ENCODE results near the gene TMEM187. TPM values are rescaled to one million over a fixed set of nuclear protein-coding genes. Genes with fewer than 3 reads are reported as not detected.

Gene TMEM187
- total and polyA plus RNA-seq, 11 donors, result 3.2 to 11.4 (median 7.2) TPM

DNA sequence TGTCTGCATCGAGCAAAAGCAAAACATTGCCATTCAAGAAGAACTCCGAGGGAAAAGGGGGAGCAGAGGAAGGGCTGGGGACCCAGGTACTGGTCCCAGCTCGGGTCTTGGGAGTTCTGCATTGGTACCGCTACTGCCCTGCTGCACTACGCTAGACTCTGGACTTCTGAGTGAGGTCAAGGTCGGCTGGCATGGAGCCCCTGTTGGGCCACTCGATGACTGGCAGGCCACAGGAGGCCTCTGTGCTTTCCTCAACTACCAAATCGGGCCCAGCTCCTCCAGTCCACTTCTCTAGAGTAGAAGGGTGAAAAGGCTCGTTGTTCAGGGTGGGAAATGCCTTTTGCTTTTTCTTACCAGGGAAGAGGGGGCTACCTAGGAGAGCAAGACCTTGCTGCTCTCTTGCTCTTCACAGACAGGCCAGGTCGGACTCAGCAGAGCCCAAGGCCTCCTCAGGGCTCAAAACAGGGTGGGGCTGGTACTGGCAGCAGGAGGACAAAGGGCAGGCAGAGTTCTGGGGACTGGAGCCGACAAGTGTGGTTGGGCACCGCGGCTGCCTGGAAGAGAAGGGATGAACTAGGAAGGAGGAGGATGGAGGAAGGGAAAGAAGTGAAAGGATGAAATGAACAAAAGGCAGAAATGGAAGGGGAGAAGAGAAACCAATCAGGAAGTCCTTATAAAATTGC is 56.1 kb downstream of the TMEM187 start:
- H3K36me3 ChIP-seq, result peaks cover 0 to 49% (median 28%) of the 10 kb centered on the region in 9 donors
- intact Hi-C loops (cut with DNase I), result loop anchor here in 1 of 10 donors (10.0 kb wide), 1 partner anchor 66 kb away; the partner anchor contains the start of gene MECP2

GRCh38 chrX:154029439-154029838 is 56.9 kb downstream of the TMEM187 start:
- H3K27ac ChIP-seq, result no peak overlapping the region
- WGBS, 4 donors, result 71 to 89% (median 78%) methylated on average over 5 to 8 of the region's 8 CpGs
- H3K4me3 ChIP-seq, result no peak overlapping the region
- TF ChIP-seq, protein P1, sequence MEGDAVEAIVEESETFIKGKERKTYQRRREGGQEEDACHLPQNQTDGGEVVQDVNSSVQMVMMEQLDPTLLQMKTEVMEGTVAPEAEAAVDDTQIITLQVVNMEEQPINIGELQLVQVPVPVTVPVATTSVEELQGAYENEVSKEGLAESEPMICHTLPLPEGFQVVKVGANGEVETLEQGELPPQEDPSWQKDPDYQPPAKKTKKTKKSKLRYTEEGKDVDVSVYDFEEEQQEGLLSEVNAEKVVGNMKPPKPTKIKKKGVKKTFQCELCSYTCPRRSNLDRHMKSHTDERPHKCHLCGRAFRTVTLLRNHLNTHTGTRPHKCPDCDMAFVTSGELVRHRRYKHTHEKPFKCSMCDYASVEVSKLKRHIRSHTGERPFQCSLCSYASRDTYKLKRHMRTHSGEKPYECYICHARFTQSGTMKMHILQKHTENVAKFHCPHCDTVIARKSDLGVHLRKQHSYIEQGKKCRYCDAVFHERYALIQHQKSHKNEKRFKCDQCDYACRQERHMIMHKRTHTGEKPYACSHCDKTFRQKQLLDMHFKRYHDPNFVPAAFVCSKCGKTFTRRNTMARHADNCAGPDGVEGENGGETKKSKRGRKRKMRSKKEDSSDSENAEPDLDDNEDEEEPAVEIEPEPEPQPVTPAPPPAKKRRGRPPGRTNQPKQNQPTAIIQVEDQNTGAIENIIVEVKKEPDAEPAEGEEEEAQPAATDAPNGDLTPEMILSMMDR (IDR thresholded peaks at IDR 0.05), result no peak
- no peak for TF ChIP-seq POLR2A (IDR thresholded peaks at IDR 0.05)
- DNase-seq, result no peak
- H3K4me1 ChIP-seq, result peaks cover 0 to 31% (median 1%) of the 10 kb centered on the region in 12 donors
- ATAC-seq, result no peak
- peaks cover 0 to 49% (median 28%) of the 10 kb centered on the region in 9 donors for H3K36me3 ChIP-seq
- intact Hi-C loops (cut with DNase I), result loop anchor here in 1 of 10 donors (10.0 kb wide), 1 partner anchor 65 kb away; the partner anchor contains the start of gene MECP2
- H3K27me3 ChIP-seq, result peaks cover 0 to 43% (median 0%) of the 10 kb centered on the region in 9 donors
- H3K9me3 ChIP-seq, result no peaks in the 10 kb centered on the region

More for the DNA sequence above, 56.1 kb downstream of the TMEM187 start:
- TF ChIP-seq, protein P1 (IDR thresholded peaks at IDR 0.05), result no peak
- TF ChIP-seq POLR2A (IDR thresholded peaks at IDR 0.05), result no peak
- H3K27me3 ChIP-seq, result peaks cover 0 to 45% (median 0%) of the 10 kb centered on the region in 9 donors
- no peaks in the 10 kb centered on the region for H3K9me3 ChIP-seq
- DNase-seq (no peak), ATAC-seq (no peak)
- no peak overlapping the region for H3K27ac ChIP-seq
- no peak overlapping the region for H3K4me3 ChIP-seq
- H3K4me1 ChIP-seq, result peaks cover 0 to 31% (median 1%) of the 10 kb centered on the region in 12 donors
- 62 to 81% (median 73%) methylated on average over 13 of the region's 13 CpGs for WGBS, 4 donors

GRCh38 chrX:154030266-154030665 is 57.7 kb downstream of the TMEM187 start:
- peaks cover 0 to 49% (median 28%) of the 10 kb centered on the region in 9 donors for H3K36me3 ChIP-seq

More at GRCh38 chrX:154030266-154030665, 57.7 kb downstream of the TMEM187 start:
- Histone ChIP-seq H3K9me3 (no peaks in the 10 kb centered on the region), H3K27me3 (peaks cover 0 to 40% (median 0%) of the 10 kb centered on the region in 9 donors), H3K4me3 (no peak overlapping the region), H3K27ac (no peak overlapping the region), H3K4me1 (peaks cover 0 to 29% (median 2%) of the 10 kb centered on the region in 12 donors)
- ATAC-seq (no peak), DNase-seq (no peak)
- TF ChIP-seq POLR2A (IDR thresholded peaks at IDR 0.05), result no peak
- TF ChIP-seq, protein P1 (IDR thresholded peaks at IDR 0.05), result no peak
- WGBS, 4 donors, result 86 to 93% (median 91%) methylated on average over 20 of the region's 20 CpGs
- intact Hi-C loops (cut with DNase I), result no loop called here

All from heart left ventricle (tissue), 16 donors.